Tibial nerve (tissue), 3 donors: ENCODE measurements around the gene FCN1.

Source experiments
- POLR2A ChIP-seq, 2 donors: fragments of 450-650 bp; IDR thresholded peaks; one replicate each; pipeline ENCODE4 v1.6.1; 2017; ENCODE audit warnings: antibody characterized with exemption in 2 of 2, mild to moderate bottlenecking in 2 of 2, moderate library complexity in 2 of 2
- TF ChIP-seq, protein P1 (sequence below), 5 experiments: fragments of 200-600 bp in 3 of 5; fragments of 450-650 bp in 2 of 5; sonication (generic) in 3 of 5; IDR thresholded peaks; one replicate each; pipeline ENCODE4 v1.5.1; 2016 to 2019; ENCODE audit warnings: antibody characterized with exemption in 5 of 5, mild to moderate bottlenecking in 3 of 5, moderate library complexity in 2 of 5

DNA sequence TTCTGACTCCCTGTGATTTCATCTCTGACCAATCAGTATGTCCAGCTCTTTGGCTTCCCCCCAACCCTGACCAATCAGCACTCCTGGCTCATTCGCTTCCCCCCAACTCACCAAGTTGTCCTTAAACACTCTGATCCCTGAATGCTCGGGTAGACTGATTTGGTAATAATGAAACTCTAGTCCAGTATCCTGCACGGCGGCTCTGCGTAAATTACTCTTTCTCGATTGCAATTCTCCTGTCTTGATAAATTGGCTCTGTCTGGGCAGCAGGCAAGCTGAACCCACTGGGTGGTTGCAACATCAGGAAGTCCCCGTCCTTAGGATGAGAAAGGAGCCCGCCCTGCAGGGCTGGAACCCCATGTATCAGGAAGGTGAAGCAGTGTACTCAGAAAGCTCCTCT is 26.7 kb downstream of the FCN1 start:
- TF ChIP-seq POLR2A (IDR thresholded peaks at IDR 0.05), result no peak
- TF ChIP-seq, protein P1, sequence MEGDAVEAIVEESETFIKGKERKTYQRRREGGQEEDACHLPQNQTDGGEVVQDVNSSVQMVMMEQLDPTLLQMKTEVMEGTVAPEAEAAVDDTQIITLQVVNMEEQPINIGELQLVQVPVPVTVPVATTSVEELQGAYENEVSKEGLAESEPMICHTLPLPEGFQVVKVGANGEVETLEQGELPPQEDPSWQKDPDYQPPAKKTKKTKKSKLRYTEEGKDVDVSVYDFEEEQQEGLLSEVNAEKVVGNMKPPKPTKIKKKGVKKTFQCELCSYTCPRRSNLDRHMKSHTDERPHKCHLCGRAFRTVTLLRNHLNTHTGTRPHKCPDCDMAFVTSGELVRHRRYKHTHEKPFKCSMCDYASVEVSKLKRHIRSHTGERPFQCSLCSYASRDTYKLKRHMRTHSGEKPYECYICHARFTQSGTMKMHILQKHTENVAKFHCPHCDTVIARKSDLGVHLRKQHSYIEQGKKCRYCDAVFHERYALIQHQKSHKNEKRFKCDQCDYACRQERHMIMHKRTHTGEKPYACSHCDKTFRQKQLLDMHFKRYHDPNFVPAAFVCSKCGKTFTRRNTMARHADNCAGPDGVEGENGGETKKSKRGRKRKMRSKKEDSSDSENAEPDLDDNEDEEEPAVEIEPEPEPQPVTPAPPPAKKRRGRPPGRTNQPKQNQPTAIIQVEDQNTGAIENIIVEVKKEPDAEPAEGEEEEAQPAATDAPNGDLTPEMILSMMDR (IDR thresholded peaks at IDR 0.05), result no peak
